Suprapubic skin (tissue), 4 donors: ENCODE data around the gene KRT36. TPM values are rescaled to one million over a fixed set of nuclear protein-coding genes. Genes with fewer than 3 reads are reported as not detected.

ENCODE experiments used
- DNase-seq, 2 donors: peaks; one replicate each; pipeline ENCODE4 v3.0.0-alpha.2; 2019; ENCODE audit warnings: low spot score in 2 of 2
- H3K27ac ChIP-seq: fragments of 200-600 bp; sonication (generic); one replicate; pipeline ENCODE4 v1.5.1; 2019
- H3K27me3 ChIP-seq: fragments of 200-600 bp; sonication (generic); one replicate; pipeline ENCODE4 v1.5.1; 2019
- H3K36me3 ChIP-seq: fragments of 200-600 bp; sonication (generic); one replicate; pipeline ENCODE4 v1.5.1; 2019
- H3K4me1 ChIP-seq: fragments of 200-600 bp; sonication (generic); one replicate; pipeline ENCODE4 v1.5.1; 2019
- H3K4me3 ChIP-seq: fragments of 200-600 bp; sonication (generic); one replicate; pipeline ENCODE4 v1.5.1; 2019; ENCODE audit warnings: mild to moderate bottlenecking
- H3K9me3 ChIP-seq: fragments of 200-600 bp; sonication (generic); one replicate; pipeline ENCODE4 v1.5.1; 2019
- CTCF ChIP-seq, 2 donors: fragments of 200-600 bp in 1 of 2; fragments of 450-650 bp in 1 of 2; sonication (generic) in 1 of 2; IDR thresholded peaks; one replicate each; pipeline ENCODE4 v1.5.1; 2016 to 2019; ENCODE audit warnings: antibody characterized with exemption in 2 of 2, mild to moderate bottlenecking in 1 of 2, moderate library complexity in 1 of 2
- EP300 ChIP-seq: sonication (generic); formaldehyde crosslinking; IDR thresholded peaks from one replicate; pipeline ENCODE4 v1.6.1; 2017; ENCODE audit warnings: antibody characterized with exemption
- POLR2A ChIP-seq, 2 donors: fragments of 450-650 bp; IDR thresholded peaks; one replicate each; pipeline ENCODE4 v1.6.1; 2017; ENCODE audit warnings: antibody characterized with exemption in 2 of 2, mild to moderate bottlenecking in 2 of 2, moderate library complexity in 2 of 2
- POLR2AphosphoS5 ChIP-seq, 3 donors: sonication (generic); formaldehyde crosslinking; IDR thresholded peaks; one replicate each; pipeline ENCODE4 v1.6.1; 2017; ENCODE audit warnings: antibody characterized with exemption in 3 of 3
- WGBS: methylation state at CpG from one replicate; pipeline ENCODE4 v1.1.5; 2018; 5-methylcytosine and 5-hydroxymethylcytosine counted together
- total RNA-seq, 4 donors: library from RNA; depleted of rRNA; stranded (reverse); fragments of >200 nt; gene quantifications; one replicate each; pipeline ENCODE4 v1.1.0, GENCODE V29; 2016

KRT36 gene
- total RNA-seq, 4 donors from 2014 or later, result 0.79 to 3.9 (median 1.2) TPM; not detected in 1

- no peak for DNase-seq
- Histone ChIP-seq H3K36me3 (no peaks in the 10 kb centered on the region), H3K4me1 (peaks cover 17% of the 10 kb centered on the region), H3K27me3 (peaks cover 62% of the 10 kb centered on the region), H3K27ac (peak overlapping the region; percentile 47), H3K9me3 (no peaks in the 10 kb centered on the region), H3K4me3 (peak overlapping the region; percentile 45)
- TF ChIP-seq POLR2AphosphoS5 (IDR thresholded peaks at IDR 0.05), result no peak
- no peak for TF ChIP-seq EP300
- TF ChIP-seq CTCF (IDR thresholded peaks at IDR 0.05), result no peak
- no peak for TF ChIP-seq POLR2A (IDR thresholded peaks at IDR 0.05)
- 5% methylated on average over 59 of the region's 62 CpGs for WGBS
Measured at GRCh38 chr17:41527063-41528023, 37.6 kb upstream of the KRT36 start.

- peaks cover 41% of the 10 kb centered on the region for H3K4me1 ChIP-seq
- H3K27me3 ChIP-seq, result peaks cover 53% of the 10 kb centered on the region
- DNase-seq, result no peak
- WGBS, result 86% methylated on average over 9 of the region's 11 CpGs
- no peaks in the 10 kb centered on the region for H3K9me3 ChIP-seq
- TF ChIP-seq CTCF (IDR thresholded peaks at IDR 0.05) (no peak), POLR2A (IDR thresholded peaks at IDR 0.05) (no peak), EP300 (no peak), POLR2AphosphoS5 (IDR thresholded peaks at IDR 0.05) (no peak)
- H3K27ac ChIP-seq, result no peak overlapping the region
- H3K36me3 ChIP-seq, result no peaks in the 10 kb centered on the region
- H3K4me3 ChIP-seq, result no peak overlapping the region
Measured at GRCh38 chr17:41524261-41524660, 34.6 kb upstream of the KRT36 start.

- no peaks in the 10 kb centered on the region for H3K36me3 ChIP-seq
- TF ChIP-seq EP300 (no peak), POLR2A (IDR thresholded peaks at IDR 0.05) (no peak), POLR2AphosphoS5 (IDR thresholded peaks at IDR 0.05) (no peak), CTCF (IDR thresholded peaks at IDR 0.05) (no peak)
- H3K27ac ChIP-seq, result peak overlapping the region; percentile 6
- H3K4me3 ChIP-seq, result no peak overlapping the region
- WGBS, result no CpG with 5 or more reads among the region's 19 CpGs
- peaks cover 49% of the 10 kb centered on the region for H3K27me3 ChIP-seq
- H3K9me3 ChIP-seq, result no peaks in the 10 kb centered on the region
- no peak for DNase-seq
- peaks cover 41% of the 10 kb centered on the region for H3K4me1 ChIP-seq
Measured at GRCh38 chr17:41523787-41524186, 34.1 kb upstream of the KRT36 start.

- WGBS, result 75% methylated on average over 4 of the region's 4 CpGs
- Histone ChIP-seq H3K27ac (no peak overlapping the region), H3K9me3 (no peaks in the 10 kb centered on the region)
Measured at GRCh38 chr17:41523225-41523593, 33.5 kb upstream of the KRT36 start.

More at GRCh38 chr17:41523225-41523593, 33.5 kb upstream of the KRT36 start:
- TF ChIP-seq POLR2AphosphoS5 (IDR thresholded peaks at IDR 0.05), result no peak
- no peak for TF ChIP-seq CTCF (IDR thresholded peaks at IDR 0.05)
- TF ChIP-seq POLR2A (IDR thresholded peaks at IDR 0.05), result no peak
- TF ChIP-seq EP300, result no peak
- Histone ChIP-seq H3K4me1 (peaks cover 39% of the 10 kb centered on the region), H3K4me3 (no peak overlapping the region), H3K36me3 (no peaks in the 10 kb centered on the region), H3K27me3 (peaks cover 43% of the 10 kb centered on the region)
- no peak for DNase-seq
